HepG2 (cell line): ENCODE measurements around the gene KRT76.

ENCODE experiments used
- DPF2 ChIP-seq: sonication (generic); formaldehyde crosslinking; IDR thresholded peaks from 2 replicates; pipeline ENCODE4 v1.4.0; 2020; ENCODE audit warnings: mild to moderate bottlenecking, low read depth, missing genetic modification reagents, borderline replicate concordance
- IRX3 ChIP-seq: sonication (generic); formaldehyde crosslinking; IDR thresholded peaks from 2 replicates; pipeline ENCODE4 v1.8.1; 2023; ENCODE audit warnings: mild to moderate bottlenecking, low read depth, missing genetic modification reagents, borderline replicate concordance
- MAX ChIP-seq: IDR thresholded peaks from 2 replicates; pipeline ENCODE4 v1.6.1; 2012; ENCODE audit warnings: inconsistent platforms
- MTA3 ChIP-seq: sonication (generic); formaldehyde crosslinking; IDR thresholded peaks from 2 replicates; pipeline ENCODE4 v1.4.0; 2020; ENCODE audit warnings: missing genetic modification reagents
- MYC ChIP-seq: sonication (generic); formaldehyde crosslinking; IDR thresholded peaks from 2 replicates; pipeline ENCODE4 v1.9.0; 2021; ENCODE audit warnings: missing genetic modification reagents, borderline replicate concordance
- POLR2A ChIP-seq, 2 experiments: IDR thresholded peaks; 2 replicates each; pipeline ENCODE4 v1.6.1; 2011; ENCODE audit warnings: low read depth in 2 of 2, low read length in 2 of 2, mild to moderate bottlenecking in 1 of 2, moderate library complexity in 1 of 2; ENCODE audit not compliant: insufficient read depth in 1 of 2
- STAG1 ChIP-seq: sonication (generic); formaldehyde crosslinking; IDR thresholded peaks from 2 replicates; pipeline ENCODE4 v1.4.0; 2020; ENCODE audit warnings: missing genetic modification reagents
- TRIM24 ChIP-seq: sonication (generic); formaldehyde crosslinking; IDR thresholded peaks from 2 replicates; pipeline ENCODE4 v1.8.0; 2022; ENCODE audit warnings: mild to moderate bottlenecking, missing genetic modification reagents
- ZNF24 ChIP-seq: fragments of 450-650 bp; IDR thresholded peaks from 2 replicates; pipeline ENCODE4 v1.6.1; 2017; ENCODE audit warnings: antibody characterized with exemption, mild to moderate bottlenecking
- ZNF275 ChIP-seq: sonication (generic); formaldehyde crosslinking; IDR thresholded peaks from 2 replicates; pipeline ENCODE4 v1.8.0; 2022; ENCODE audit warnings: missing genetic modification reagents, mild to moderate bottlenecking, inconsistent platforms, borderline replicate concordance
- ZNF563 ChIP-seq: sonication (generic); formaldehyde crosslinking; IDR thresholded peaks from 2 replicates; pipeline ENCODE4 v1.8.0; 2022; ENCODE audit warnings: mild to moderate bottlenecking, moderate library complexity, missing genetic modification reagents
- ZNF777 ChIP-seq: sonication (generic); formaldehyde crosslinking; IDR thresholded peaks from 2 replicates; pipeline ENCODE4 v1.4.0; 2020; ENCODE audit warnings: missing genetic modification reagents
- TF ChIP-seq, protein P1 (sequence below): sonication (generic); formaldehyde crosslinking; IDR thresholded peaks from 2 replicates; pipeline ENCODE4 v1.5.1; 2020; ENCODE audit warnings: missing genetic modification reagents, mild to moderate bottlenecking, borderline replicate concordance
- TF ChIP-seq, protein P2 (sequence below): sonication (generic); formaldehyde crosslinking; IDR thresholded peaks from 2 replicates; pipeline ENCODE4 v1.5.0; 2020; ENCODE audit warnings: mild to moderate bottlenecking, missing genetic modification reagents, moderate library complexity

DNA sequence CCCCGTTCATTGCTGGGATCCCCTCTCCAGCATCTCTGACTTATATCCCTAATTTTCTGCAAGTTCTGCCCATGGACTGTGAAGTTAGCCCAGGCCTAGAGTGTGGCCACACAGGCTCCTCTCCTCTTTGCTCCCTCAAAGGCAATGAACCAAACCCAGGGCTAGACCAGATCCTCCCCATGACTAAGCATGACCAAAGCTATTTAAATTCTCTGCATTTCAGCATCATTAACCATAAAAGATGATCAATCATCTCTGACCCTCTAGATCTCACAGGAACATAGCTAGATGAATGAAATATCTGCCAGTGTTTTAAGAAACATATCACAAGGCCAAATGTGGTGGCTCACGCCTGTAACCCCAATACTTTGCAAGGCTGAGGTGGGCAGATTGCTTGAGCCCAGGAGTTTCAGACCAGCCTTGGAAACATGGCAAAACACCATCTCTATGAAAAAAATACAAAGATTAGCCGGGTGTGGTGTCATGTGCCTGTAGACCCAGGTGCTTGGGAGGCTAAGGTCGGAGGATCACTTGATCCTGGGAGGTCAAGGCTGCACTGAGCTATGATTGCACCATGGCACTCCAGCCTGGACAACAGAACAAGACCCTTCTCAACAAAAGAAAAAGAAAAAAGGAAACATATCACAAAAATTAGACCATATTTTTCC lies 21.0 kb upstream of the KRT76 start:
- no peak for TF ChIP-seq DPF2 (CRISPR knock-in tag)
- TF ChIP-seq, protein P1, sequence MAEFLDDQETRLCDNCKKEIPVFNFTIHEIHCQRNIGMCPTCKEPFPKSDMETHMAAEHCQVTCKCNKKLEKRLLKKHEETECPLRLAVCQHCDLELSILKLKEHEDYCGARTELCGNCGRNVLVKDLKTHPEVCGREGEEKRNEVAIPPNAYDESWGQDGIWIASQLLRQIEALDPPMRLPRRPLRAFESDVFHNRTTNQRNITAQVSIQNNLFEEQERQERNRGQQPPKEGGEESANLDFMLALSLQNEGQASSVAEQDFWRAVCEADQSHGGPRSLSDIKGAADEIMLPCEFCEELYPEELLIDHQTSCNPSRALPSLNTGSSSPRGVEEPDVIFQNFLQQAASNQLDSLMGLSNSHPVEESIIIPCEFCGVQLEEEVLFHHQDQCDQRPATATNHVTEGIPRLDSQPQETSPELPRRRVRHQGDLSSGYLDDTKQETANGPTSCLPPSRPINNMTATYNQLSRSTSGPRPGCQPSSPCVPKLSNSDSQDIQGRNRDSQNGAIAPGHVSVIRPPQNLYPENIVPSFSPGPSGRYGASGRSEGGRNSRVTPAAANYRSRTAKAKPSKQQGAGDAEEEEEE, result no peak
- TF ChIP-seq POLR2A (IDR thresholded peaks at IDR 0.05; ENCODE audit: insufficient read depth in 1 of 2, low read depth in 2 of 2, low read length in 2 of 2), result no peak
- no peak for TF ChIP-seq ZNF563 (CRISPR knock-in tag)
- no peak for TF ChIP-seq ZNF275 (CRISPR knock-in tag)
- TF ChIP-seq MYC, result no peak
- TF ChIP-seq MAX, result no peak
- TF ChIP-seq IRX3 (CRISPR knock-in tag), result no peak
- no peak for TF ChIP-seq MTA3 (CRISPR knock-in tag)
- no peak for TF ChIP-seq STAG1
- no peak for TF ChIP-seq ZNF777 (CRISPR knock-in tag)
- TF ChIP-seq, protein P2, sequence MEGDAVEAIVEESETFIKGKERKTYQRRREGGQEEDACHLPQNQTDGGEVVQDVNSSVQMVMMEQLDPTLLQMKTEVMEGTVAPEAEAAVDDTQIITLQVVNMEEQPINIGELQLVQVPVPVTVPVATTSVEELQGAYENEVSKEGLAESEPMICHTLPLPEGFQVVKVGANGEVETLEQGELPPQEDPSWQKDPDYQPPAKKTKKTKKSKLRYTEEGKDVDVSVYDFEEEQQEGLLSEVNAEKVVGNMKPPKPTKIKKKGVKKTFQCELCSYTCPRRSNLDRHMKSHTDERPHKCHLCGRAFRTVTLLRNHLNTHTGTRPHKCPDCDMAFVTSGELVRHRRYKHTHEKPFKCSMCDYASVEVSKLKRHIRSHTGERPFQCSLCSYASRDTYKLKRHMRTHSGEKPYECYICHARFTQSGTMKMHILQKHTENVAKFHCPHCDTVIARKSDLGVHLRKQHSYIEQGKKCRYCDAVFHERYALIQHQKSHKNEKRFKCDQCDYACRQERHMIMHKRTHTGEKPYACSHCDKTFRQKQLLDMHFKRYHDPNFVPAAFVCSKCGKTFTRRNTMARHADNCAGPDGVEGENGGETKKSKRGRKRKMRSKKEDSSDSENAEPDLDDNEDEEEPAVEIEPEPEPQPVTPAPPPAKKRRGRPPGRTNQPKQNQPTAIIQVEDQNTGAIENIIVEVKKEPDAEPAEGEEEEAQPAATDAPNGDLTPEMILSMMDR, result no peak
- TF ChIP-seq TRIM24 (CRISPR knock-in tag), result no peak
- TF ChIP-seq ZNF24, result no peak
